ENCODE data around the gene FASTK. TPM values are rescaled to one million over a fixed set of nuclear protein-coding genes. Genes with fewer than 3 reads are reported as not detected.

FASTK gene
- total RNA-seq, 1 donor from 2014 or later, result 68.0 TPM

GRCh38 chr7:151056283-151056665 is 24.3 kb downstream of the FASTK start:
- no peak for DNase-seq (ENCODE audit: low spot score)
- peaks cover 35% of the 10 kb centered on the region for H3K4me1 Mint-ChIP-seq (ENCODE audit: unreplicated experiment)
- H3K9me3 Mint-ChIP-seq (ENCODE audit: unreplicated experiment), result no peaks in the 10 kb centered on the region
- H3K27me3 Mint-ChIP-seq (ENCODE audit: unreplicated experiment), result peaks cover 18% of the 10 kb centered on the region
- peak overlapping the region; percentile 96 for H3K4me3 Mint-ChIP-seq (ENCODE audit: unreplicated experiment)
- no peak overlapping the region for H3K27ac Mint-ChIP-seq (ENCODE audit: unreplicated experiment)
- peaks cover 11% of the 10 kb centered on the region for H3K36me3 Mint-ChIP-seq (ENCODE audit: low read depth, unreplicated experiment)
- no peak for TF ChIP-seq CTCF (IDR thresholded peaks at IDR 0.05; ENCODE audit: unreplicated experiment)

GRCh38 chr7:151053751-151054150 is 26.9 kb downstream of the FASTK start:
- Mint-ChIP-seq H3K36me3 (ENCODE audit: low read depth, unreplicated experiment) (peaks cover 11% of the 10 kb centered on the region), H3K9me3 (ENCODE audit: unreplicated experiment) (no peaks in the 10 kb centered on the region), H3K4me1 (ENCODE audit: unreplicated experiment) (peaks cover 35% of the 10 kb centered on the region), H3K4me3 (ENCODE audit: unreplicated experiment) (no peak overlapping the region), H3K27me3 (ENCODE audit: unreplicated experiment) (peaks cover 30% of the 10 kb centered on the region), H3K27ac (ENCODE audit: unreplicated experiment) (no peak overlapping the region)
- no peak for DNase-seq (ENCODE audit: low spot score)
- no peak for TF ChIP-seq CTCF (IDR thresholded peaks at IDR 0.05; ENCODE audit: unreplicated experiment)

- Mint-ChIP-seq H3K27me3 (ENCODE audit: unreplicated experiment) (peaks cover 30% of the 10 kb centered on the region), H3K9me3 (ENCODE audit: unreplicated experiment) (no peaks in the 10 kb centered on the region), H3K4me1 (ENCODE audit: unreplicated experiment) (peaks cover 31% of the 10 kb centered on the region), H3K27ac (ENCODE audit: unreplicated experiment) (no peak overlapping the region), H3K36me3 (ENCODE audit: low read depth, unreplicated experiment) (peaks cover 11% of the 10 kb centered on the region), H3K4me3 (ENCODE audit: unreplicated experiment) (no peak overlapping the region)
- DNase-seq (ENCODE audit: low spot score), result no peak
- TF ChIP-seq CTCF (IDR thresholded peaks at IDR 0.05; ENCODE audit: unreplicated experiment), result no peak
Measured at GRCh38 chr7:151053096-151053495, 27.5 kb downstream of the FASTK start.

- Mint-ChIP-seq H3K9me3 (ENCODE audit: unreplicated experiment) (no peaks in the 10 kb centered on the region), H3K27me3 (ENCODE audit: unreplicated experiment) (peaks cover 30% of the 10 kb centered on the region), H3K27ac (ENCODE audit: unreplicated experiment) (no peak overlapping the region), H3K4me1 (ENCODE audit: unreplicated experiment) (peaks cover 18% of the 10 kb centered on the region), H3K36me3 (ENCODE audit: low read depth, unreplicated experiment) (peaks cover 11% of the 10 kb centered on the region), H3K4me3 (ENCODE audit: unreplicated experiment) (no peak overlapping the region)
- TF ChIP-seq CTCF (IDR thresholded peaks at IDR 0.05; ENCODE audit: unreplicated experiment), result no peak
- peak; percentile 88 for DNase-seq (ENCODE audit: low spot score)
Measured at GRCh38 chr7:151051108-151051507, 29.5 kb downstream of the FASTK start.

GRCh38 chr7:151048911-151049463 is 31.6 kb downstream of the FASTK start:
- H3K4me3 Mint-ChIP-seq (ENCODE audit: unreplicated experiment), result no peak overlapping the region
- no peak for DNase-seq (ENCODE audit: low spot score)

More at GRCh38 chr7:151048911-151049463, 31.6 kb downstream of the FASTK start:
- TF ChIP-seq CTCF (IDR thresholded peaks at IDR 0.05; ENCODE audit: unreplicated experiment), result no peak
- H3K27ac Mint-ChIP-seq (ENCODE audit: unreplicated experiment), result no peak overlapping the region
- H3K27me3 Mint-ChIP-seq (ENCODE audit: unreplicated experiment), result peaks cover 26% of the 10 kb centered on the region
- H3K9me3 Mint-ChIP-seq (ENCODE audit: unreplicated experiment), result no peaks in the 10 kb centered on the region
- H3K4me1 Mint-ChIP-seq (ENCODE audit: unreplicated experiment), result peaks cover 16% of the 10 kb centered on the region
- peaks cover 6% of the 10 kb centered on the region for H3K36me3 Mint-ChIP-seq (ENCODE audit: low read depth, unreplicated experiment)
